ENCODE results near the gene NUMA1.

NUMA1 gene

GRCh38 chr11:72001834-72002591 lies 78.3 kb downstream of the NUMA1 start:
- DNase-seq (ENCODE audit: low read depth), result peak; percentile 20

- DNase-seq (ENCODE audit: low read depth), result no peak
Observed at GRCh38 chr11:72001285-72001684, 79.1 kb downstream of the NUMA1 start.

- no peak for DNase-seq (ENCODE audit: low read depth)
Observed at GRCh38 chr11:72000202-72000867, 80.0 kb downstream of the NUMA1 start.

- no peak for DNase-seq (ENCODE audit: low read depth)
Observed at GRCh38 chr11:71999798-72000197, 80.5 kb downstream of the NUMA1 start.

GRCh38 chr11:71999362-71999761 lies 81.0 kb downstream of the NUMA1 start:
- peak; percentile 80 for DNase-seq (ENCODE audit: low read depth)

- no peak for DNase-seq (ENCODE audit: low read depth)
Observed at GRCh38 chr11:71998649-71999310, 81.6 kb downstream of the NUMA1 start, which contains the start of gene IL18BP. IL18BP (plus strand) TSS chr11:71998909; CDS start chr11:71999985, 1,076 bp downstream.

GRCh38 chr11:71998061-71998460 lies 82.3 kb downstream of the NUMA1 start:
- DNase-seq (ENCODE audit: low read depth), result no peak

- DNase-seq (ENCODE audit: low read depth), result no peak
Observed at GRCh38 chr11:71997594-71997993, 82.7 kb downstream of the NUMA1 start.

- DNase-seq (ENCODE audit: low read depth), result no peak
Observed at GRCh38 chr11:71996946-71997345, 83.4 kb downstream of the NUMA1 start.

- DNase-seq (ENCODE audit: low read depth), result no peak
Observed at GRCh38 chr11:71996517-71996916, 83.8 kb downstream of the NUMA1 start.

- no peak for DNase-seq (ENCODE audit: low read depth)
Observed at GRCh38 chr11:71995726-71996291, 84.5 kb downstream of the NUMA1 start.

GRCh38 chr11:71994786-71995185 lies 85.6 kb downstream of the NUMA1 start:
- no peak for DNase-seq (ENCODE audit: low read depth)

GRCh38 chr11:71992136-71992730 lies 88.1 kb downstream of the NUMA1 start:
- no peak for DNase-seq (ENCODE audit: low read depth)

GRCh38 chr11:71991494-71991893 lies 88.8 kb downstream of the NUMA1 start:
- no peak for DNase-seq (ENCODE audit: low read depth)

- no peak for DNase-seq (ENCODE audit: low read depth)
Observed at GRCh38 chr11:71990701-71991100, 89.6 kb downstream of the NUMA1 start.

GRCh38 chr11:71988050-71988449 lies 92.3 kb downstream of the NUMA1 start:
- peak; percentile 93 for DNase-seq (ENCODE audit: low read depth)

- peak; percentile 22 for DNase-seq (ENCODE audit: low read depth)
Observed at GRCh38 chr11:71987521-71987920, 92.8 kb downstream of the NUMA1 start.

- DNase-seq (ENCODE audit: low read depth), result no peak
Observed at GRCh38 chr11:71986131-71986530, 94.2 kb downstream of the NUMA1 start.

- DNase-seq (ENCODE audit: low read depth), result no peak
Observed at GRCh38 chr11:71979602-71980001, 100.7 kb downstream of the NUMA1 start.

GRCh38 chr11:71979094-71979493 lies 101.2 kb downstream of the NUMA1 start:
- DNase-seq (ENCODE audit: low read depth), result no peak

- peak; percentile 71 for DNase-seq (ENCODE audit: low read depth)
Observed at GRCh38 chr11:71977743-71978418, 102.5 kb downstream of the NUMA1 start.

GRCh38 chr11:71977090-71977489 lies 103.3 kb downstream of the NUMA1 start:
- DNase-seq (ENCODE audit: low read depth), result no peak

All from EH (cell line).